Measurements from ENCODE around the gene CTNNBL1.
"Not testable (repeated sequence)": the region's sequence is repeated elsewhere in the genome, so short reads cannot be mapped to it uniquely, and the experiment has no call there.

The CTNNBL1 gene

DNA sequence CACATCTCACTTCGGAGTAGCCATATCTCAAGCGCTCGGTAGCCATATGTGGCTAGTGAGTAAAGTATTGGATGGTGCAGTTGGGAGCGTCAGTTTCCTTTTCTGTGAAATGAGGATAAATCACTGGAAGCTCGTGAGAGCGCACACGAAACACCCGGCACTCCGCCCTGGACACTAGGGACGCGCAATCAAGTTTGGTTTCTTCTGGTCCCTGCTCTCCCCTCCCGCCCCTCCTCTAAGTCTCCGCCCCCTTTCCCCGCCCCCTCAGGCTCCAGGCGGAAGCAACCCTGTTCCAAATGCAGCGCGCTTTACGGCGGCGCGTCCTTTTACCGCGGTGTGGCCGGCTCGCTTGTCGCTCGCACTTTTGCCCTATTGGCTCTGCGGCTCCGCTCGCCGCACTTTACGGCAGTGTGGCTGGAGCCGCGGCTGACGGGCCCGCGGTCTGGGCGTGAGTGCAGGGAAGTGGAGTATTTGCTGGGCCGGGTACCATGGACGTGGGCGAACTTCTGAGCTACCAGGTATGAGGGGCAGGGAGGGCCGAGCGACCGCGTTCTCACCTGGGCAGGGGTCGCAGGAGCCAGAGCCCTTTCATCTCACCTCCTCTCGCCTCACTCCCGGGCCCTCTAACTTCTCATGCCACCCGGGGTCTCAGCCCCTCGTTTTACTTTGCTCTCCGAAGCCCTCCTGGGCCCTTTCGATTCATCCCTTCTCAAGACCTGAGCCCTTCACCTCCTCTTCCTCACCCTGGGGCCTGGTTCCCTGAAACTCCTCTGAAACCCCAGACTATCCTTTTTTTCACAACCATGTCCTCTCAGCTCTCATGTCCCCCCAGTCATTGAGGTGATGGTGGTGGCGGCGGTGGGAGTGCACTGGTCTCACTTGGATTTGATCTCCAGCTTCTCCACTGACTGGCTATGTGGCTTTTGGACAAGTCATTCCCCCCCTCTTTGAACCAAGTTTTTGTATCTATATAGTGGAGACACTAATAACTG is at the start of gene CTNNBL1:
CTNNBL1 (plus strand) TSS at position 396 of the 992 bp plus-strand sequence; CDS start at position 489, 93 bp downstream.
- TF ChIP-seq GATA1 (IDR thresholded peaks at IDR 0.05; ENCODE audit: low read depth, low read length) (no peak), POLR2A (IDR thresholded peaks at IDR 0.05; ENCODE audit: low read length) (peak; percentile 74)
- DNase-seq = peak; percentile 98

DNA sequence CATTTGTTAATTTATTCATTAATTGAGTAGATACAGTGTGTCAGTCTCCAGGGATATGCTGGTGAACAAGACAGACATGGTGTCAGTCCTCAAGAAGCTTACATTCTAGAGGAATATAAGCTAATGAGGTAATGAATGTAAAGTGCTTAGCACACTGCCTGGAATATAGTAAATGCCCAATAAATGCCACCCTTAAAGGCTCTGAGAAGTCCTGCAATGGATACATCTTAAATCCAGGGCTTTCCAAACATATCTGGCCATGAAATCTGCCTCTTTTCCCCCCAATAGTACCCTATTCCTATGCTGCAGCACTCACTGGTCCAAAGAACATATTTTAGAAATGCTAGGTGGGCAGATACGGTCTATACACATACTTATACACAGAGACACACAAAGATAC is 49.2 kb upstream of the CTNNBL1 start:
- DNase-seq = no peak
- TF ChIP-seq GATA1 (IDR thresholded peaks at IDR 0.05; ENCODE audit: low read depth, low read length) (no peak), POLR2A (IDR thresholded peaks at IDR 0.05; ENCODE audit: low read length) (no peak)

GRCh38 chr20:37647946-37648345 is 45.9 kb upstream of the CTNNBL1 start:
- no peak for TF ChIP-seq POLR2A (IDR thresholded peaks at IDR 0.05; ENCODE audit: low read length)
- DNase-seq = no peak

- TF ChIP-seq POLR2A (IDR thresholded peaks at IDR 0.05; ENCODE audit: low read length) (no peak), GATA1 (IDR thresholded peaks at IDR 0.05; ENCODE audit: low read depth, low read length) (no peak)
- DNase-seq = no peak
Measured at GRCh38 chr20:37649017-37649416, 44.8 kb upstream of the CTNNBL1 start.

GRCh38 chr20:37649676-37650370 is 44.0 kb upstream of the CTNNBL1 start:
- no peak for DNase-seq

DNA sequence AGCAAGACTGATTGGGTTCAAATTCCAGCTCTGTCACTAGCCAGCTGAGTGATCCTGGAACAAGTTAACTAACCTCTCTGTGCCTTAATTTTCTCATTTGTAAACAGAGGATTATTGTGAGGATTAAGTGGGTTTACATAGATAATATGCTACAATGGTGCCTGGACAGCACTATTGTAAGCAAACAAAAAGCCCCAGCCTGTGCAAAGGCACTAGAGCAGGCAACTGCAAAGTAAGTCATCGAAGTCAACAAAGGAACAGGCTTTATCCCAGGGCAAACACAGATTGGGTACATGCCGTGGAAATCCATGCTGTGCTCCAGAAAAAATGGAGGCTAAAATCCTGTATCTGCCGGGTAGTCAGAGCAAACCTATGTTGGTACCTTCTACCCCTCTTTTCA is 43.2 kb upstream of the CTNNBL1 start:
- DNase-seq = no peak
- TF ChIP-seq POLR2A (IDR thresholded peaks at IDR 0.05; ENCODE audit: low read length) (no peak), GATA1 (IDR thresholded peaks at IDR 0.05; ENCODE audit: low read depth, low read length) (no peak)

More at GRCh38 chr20:37649676-37650370, 44.0 kb upstream of the CTNNBL1 start:
- no peak for TF ChIP-seq POLR2A (IDR thresholded peaks at IDR 0.05; ENCODE audit: low read length)
- TF ChIP-seq GATA1 (IDR thresholded peaks at IDR 0.05; ENCODE audit: low read depth, low read length) = no peak

- DNase-seq = peak; percentile 54
- TF ChIP-seq GATA1 (IDR thresholded peaks at IDR 0.05; ENCODE audit: low read depth, low read length) (no peak), POLR2A (IDR thresholded peaks at IDR 0.05; ENCODE audit: low read length) (no peak)
Measured at GRCh38 chr20:37651932-37652331, 41.9 kb upstream of the CTNNBL1 start.

GRCh38 chr20:37656945-37657344 is 36.9 kb upstream of the CTNNBL1 start:
- no peak for DNase-seq
- no peak for TF ChIP-seq POLR2A (IDR thresholded peaks at IDR 0.05; ENCODE audit: low read length)
- TF ChIP-seq GATA1 (IDR thresholded peaks at IDR 0.05; ENCODE audit: low read depth, low read length) = no peak

GRCh38 chr20:37657924-37658804 is 35.7 kb upstream of the CTNNBL1 start:
- DNase-seq = no peak
- TF ChIP-seq POLR2A (IDR thresholded peaks at IDR 0.05; ENCODE audit: low read length) = no peak
- TF ChIP-seq GATA1 (IDR thresholded peaks at IDR 0.05; ENCODE audit: low read depth, low read length) = no peak

- no peak for DNase-seq
- TF ChIP-seq POLR2A (IDR thresholded peaks at IDR 0.05; ENCODE audit: low read length) (no peak), GATA1 (IDR thresholded peaks at IDR 0.05; ENCODE audit: low read depth, low read length) (no peak)
Measured at GRCh38 chr20:37661519-37661918, 32.3 kb upstream of the CTNNBL1 start.

GRCh38 chr20:37662308-37662707 is 31.5 kb upstream of the CTNNBL1 start:
- DNase-seq = no peak
- no peak for TF ChIP-seq GATA1 (IDR thresholded peaks at IDR 0.05; ENCODE audit: low read depth, low read length)
- TF ChIP-seq POLR2A (IDR thresholded peaks at IDR 0.05; ENCODE audit: low read length) = no peak

DNA sequence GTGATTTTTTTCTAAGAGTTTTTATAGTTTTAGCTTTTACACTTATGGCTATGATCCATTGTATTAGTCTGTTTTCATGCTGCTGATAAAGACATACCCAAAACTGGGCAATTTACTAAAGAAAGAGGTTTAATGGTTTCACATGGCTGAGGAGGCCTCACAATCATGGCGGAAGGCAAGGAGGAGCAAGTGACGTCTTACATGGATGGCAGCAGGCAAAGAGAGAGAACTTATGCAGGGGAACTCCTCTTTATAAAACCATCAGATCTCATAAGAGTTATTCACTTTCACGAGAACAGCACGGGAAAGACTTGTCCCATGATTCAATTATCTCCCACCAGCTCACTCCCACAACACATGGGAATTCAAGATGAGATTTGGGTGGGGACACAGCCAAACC is 29.2 kb upstream of the CTNNBL1 start:
- not testable (repeated sequence) for DNase-seq

GRCh38 chr20:37668166-37668565 is 25.7 kb upstream of the CTNNBL1 start:
- no peak for DNase-seq
- TF ChIP-seq GATA1 (IDR thresholded peaks at IDR 0.05; ENCODE audit: low read depth, low read length) = no peak
- no peak for TF ChIP-seq POLR2A (IDR thresholded peaks at IDR 0.05; ENCODE audit: low read length)

Measured in erythroblast (primary cell).